C4-2B (cell line): ENCODE data around the gene FZD8.

Experiments used
- ZFX ChIP-seq: fragments of 450-650 bp; IDR thresholded peaks from 2 replicates; pipeline ENCODE4 v1.6.1; 2017
- TF ChIP-seq, protein P1 (sequence below): fragments of 450-650 bp; conservative IDR thresholded peaks from 2 replicates; pipeline ENCODE4 v1.5.1; 2017; ENCODE audit warnings: mild to moderate bottlenecking

- TF ChIP-seq, protein P1, sequence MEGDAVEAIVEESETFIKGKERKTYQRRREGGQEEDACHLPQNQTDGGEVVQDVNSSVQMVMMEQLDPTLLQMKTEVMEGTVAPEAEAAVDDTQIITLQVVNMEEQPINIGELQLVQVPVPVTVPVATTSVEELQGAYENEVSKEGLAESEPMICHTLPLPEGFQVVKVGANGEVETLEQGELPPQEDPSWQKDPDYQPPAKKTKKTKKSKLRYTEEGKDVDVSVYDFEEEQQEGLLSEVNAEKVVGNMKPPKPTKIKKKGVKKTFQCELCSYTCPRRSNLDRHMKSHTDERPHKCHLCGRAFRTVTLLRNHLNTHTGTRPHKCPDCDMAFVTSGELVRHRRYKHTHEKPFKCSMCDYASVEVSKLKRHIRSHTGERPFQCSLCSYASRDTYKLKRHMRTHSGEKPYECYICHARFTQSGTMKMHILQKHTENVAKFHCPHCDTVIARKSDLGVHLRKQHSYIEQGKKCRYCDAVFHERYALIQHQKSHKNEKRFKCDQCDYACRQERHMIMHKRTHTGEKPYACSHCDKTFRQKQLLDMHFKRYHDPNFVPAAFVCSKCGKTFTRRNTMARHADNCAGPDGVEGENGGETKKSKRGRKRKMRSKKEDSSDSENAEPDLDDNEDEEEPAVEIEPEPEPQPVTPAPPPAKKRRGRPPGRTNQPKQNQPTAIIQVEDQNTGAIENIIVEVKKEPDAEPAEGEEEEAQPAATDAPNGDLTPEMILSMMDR: peak; percentile 91
- no peak for TF ChIP-seq ZFX
Measured at GRCh38 chr10:35635576-35635975, 6.5 kb downstream of the FZD8 start.
